K562 (cell line): ENCODE measurements around the gene SLC44A2. TPM values are rescaled to one million over a fixed set of nuclear protein-coding genes. Genes with fewer than 3 reads are reported as not detected.

Experiments
- BCOR ChIP-seq: fragments of 450-650 bp; IDR thresholded peaks from 2 replicates; pipeline ENCODE4 v1.6.1; 2016
- BRD4 ChIP-seq: fragments of 200-600 bp; sonication (generic); IDR thresholded peaks from 2 replicates; pipeline ENCODE4 v1.6.1; 2017; ENCODE audit warnings: inconsistent platforms
- ETV5 ChIP-seq: sonication (generic); formaldehyde crosslinking; IDR thresholded peaks from 2 replicates; pipeline ENCODE4 v1.4.0; 2020; ENCODE audit warnings: low read depth, mild to moderate bottlenecking, missing genetic modification reagents
- GABPB1 ChIP-seq: sonication (generic); formaldehyde crosslinking; IDR thresholded peaks from 2 replicates; pipeline ENCODE4 v1.8.0; 2022; ENCODE audit warnings: mild to moderate bottlenecking, missing genetic modification reagents
- HDAC1 ChIP-seq, 2 experiments: fragments of 450-650 bp; IDR thresholded peaks; 2 replicates each; pipeline ENCODE4 v1.6.1; 2016 to 2017; ENCODE audit warnings: inconsistent platforms in 1 of 2, mild to moderate bottlenecking in 1 of 2, moderate library complexity in 1 of 2
- ILK ChIP-seq: fragments of 450-650 bp; IDR thresholded peaks from 2 replicates; pipeline ENCODE4 v1.6.1; 2016; ENCODE audit warnings: missing genetic modification characterization, low read depth, mild to moderate bottlenecking, missing compliant biosample characterization, moderate library complexity, borderline replicate concordance
- MLLT1 ChIP-seq, 2 experiments: fragments of 450-650 bp; IDR thresholded peaks; 2 replicates each; pipeline ENCODE4 v1.6.1; 2016
- MNT ChIP-seq, 2 experiments: fragments of 450-650 bp; conservative IDR thresholded peaks; 2 replicates each; pipeline ENCODE4 v1.6.1; 2017; ENCODE audit warnings: mild to moderate bottlenecking in 2 of 2, moderate library complexity in 2 of 2
- POLR2A ChIP-seq: fragments of 450-650 bp; conservative IDR thresholded peaks from 2 replicates; pipeline ENCODE4 v1.6.1; 2016
- RAD21 ChIP-seq, 2 experiments: fragments of 250-450 bp in 1 of 2; fragments of 450-650 bp in 1 of 2; sonication (Bioruptor Pico) in 1 of 2; formaldehyde crosslinking in 1 of 2; IDR thresholded peaks in 1 of 2; conservative IDR thresholded peaks in 1 of 2; 2 replicates each; pipeline versions ENCODE4 v1.4.0 to v1.8.0; 2020 to 2022; ENCODE audit warnings: mild to moderate bottlenecking in 2 of 2, moderate library complexity in 1 of 2
- SUPT5H ChIP-seq: fragments of 450-650 bp; IDR thresholded peaks from 2 replicates; pipeline ENCODE4 v1.6.1; 2016
- TBP ChIP-seq: optimal IDR thresholded peaks from 2 replicates; pipeline ENCODE3; 2011; ENCODE audit warnings: low read depth, low read length, improper control_type of control experiment
- VEZF1 ChIP-seq: fragments of 200-800 bp; sonication (Bioruptor generic); IDR thresholded peaks from 2 replicates; pipeline ENCODE4 v1.6.1; 2017; ENCODE audit warnings: missing genetic modification characterization, missing compliant biosample characterization
- ZBTB12 ChIP-seq: fragments of 250-450 bp; sonication (Bioruptor Pico); IDR thresholded peaks from 2 replicates; pipeline ENCODE4 v1.4.0; 2020
- ZC3H4 ChIP-seq: sonication (generic); formaldehyde crosslinking; IDR thresholded peaks from 2 replicates; pipeline ENCODE4 v1.9.0; 2021; ENCODE audit warnings: missing genetic modification reagents, borderline replicate concordance
- ZFP30 ChIP-seq: fragments of 250-450 bp; sonication (Bioruptor Pico); IDR thresholded peaks from 2 replicates; pipeline ENCODE4 v1.8.0; 2022; ENCODE audit warnings: moderate library complexity, mild to moderate bottlenecking, inconsistent platforms, borderline replicate concordance
- ZNF583 ChIP-seq: fragments of 250-450 bp; sonication (Bioruptor Pico); IDR thresholded peaks from 2 replicates; pipeline ENCODE4 v1.4.0; 2020
- ZNF740 ChIP-seq, 3 experiments: fragments of 200-800 bp in 1 of 3; sonication (Bioruptor generic) in 1 of 3; sonication (generic) in 1 of 3; formaldehyde crosslinking in 1 of 3; IDR thresholded peaks; 2 replicates each; pipeline versions ENCODE4 v1.6.1 to v1.8.0; 2016 to 2022; ENCODE audit warnings: mild to moderate bottlenecking in 2 of 3, missing compliant biosample characterization in 2 of 3, missing genetic modification characterization in 2 of 3, missing genetic modification reagents in 1 of 3
- polyA plus RNA-seq, 8 experiments: library from polyadenylated mRNA; depleted of rRNA in 4 of 8; stranded (reverse) in 5 of 8; unstranded in 3 of 8; fragments of >200 nt; fragmentation: Nextera tagmentation in 2 of 8; fragmentation: Illumina TruSeq in 1 of 8; extraction: Ambion mirVana in 2 of 8; extraction: Trizol in 1 of 8; gene quantifications; 2 replicates each; pipeline versions ENCODE4 v1.2.1 to v1.2.3, GENCODE V29; 2011 to 2014; ENCODE audit warnings: inconsistent platforms in 1 of 8, missing spikeins in 1 of 8
- total RNA-seq, 7 experiments: library from RNA; depleted of rRNA in 6 of 7; stranded (reverse); fragments of >200 nt in 6 of 7; fragmentation: Illumina TruSeq in 2 of 7; extraction: Trizol in 2 of 7; gene quantifications; 2 replicates each; pipeline versions ENCODE4 v1.2.1 to v1.2.3, GENCODE V29; 2011 to 2021; ENCODE audit warnings: low replicate concordance in 1 of 7

SLC44A2 gene
- total and polyA plus RNA-seq, 9 of the 15 experiments (the other 6 are each of a cell fraction or from before 2014, with no cell fraction given), result 1.1 to 34.2 (median 8.1) TPM

- TF ChIP-seq HDAC1 (IDR thresholded peaks at IDR 0.05) (0 out of 4 replicates have a peak, but pooled peaks of 1 of the 2 experiments have one; percentile 9), POLR2A (peak; percentile 15; the same call in 1 of the 2 replicates), RAD21 (CRISPR knock-in tag; conservative IDR thresholded peaks at IDR 0.05 in 1 of 2, IDR thresholded peaks at IDR 0.05 in 1 of 2) (no peak), BCOR (no peak), ILK (tag) (no peak), ZNF740 (CRISPR knock-in tag; IDR thresholded peaks at IDR 0.05) (no peak), ZNF740 (tag; IDR thresholded peaks at IDR 0.05) (peak in 1 of 2 experiments; percentile 54; a peak in 1 of 4 replicates), TBP (peak; percentile 32), MNT (conservative IDR thresholded peaks at IDR 0.05) (peak in 1 of 2 experiments; percentile 1; a peak in 2 of 4 replicates), ZFP30 (no peak), ZBTB12 (no peak), BRD4 (0 out of 2 replicates have a peak, but pooled peaks have one; percentile 63), SUPT5H (no peak; the same call in 1 of the 2 replicates), ZC3H4 (peak; percentile 57; the same call in 1 of the 2 replicates), ZNF583 (no peak), GABPB1 (CRISPR knock-in tag) (no peak), MLLT1 (IDR thresholded peaks at IDR 0.05) (no peak), ETV5 (CRISPR knock-in tag) (0 out of 2 replicates have a peak, but pooled peaks have one; percentile 7), VEZF1 (CRISPR knock-in tag) (peak; percentile 79)
These were observed 29.5 kb downstream of the SLC44A2 start (continued) for GRCh38 chr19:10654610-10655456.
